Retinal pigment epithelial cell (primary cell): ENCODE data around the gene KCNIP1.

ENCODE experiments used
- DNase-seq: peaks from one replicate; pipeline ENCODE4 v3.0.0-alpha.2; 2010; ENCODE audit warnings: low read depth
- H3K4me3 ChIP-seq: 2 replicates; pipeline ENCODE4 v1.5.1; 2011; ENCODE audit warnings: mild to moderate bottlenecking, low read length, control low read depth, moderate library complexity
- TF ChIP-seq, protein P1 (sequence below): conservative IDR thresholded peaks from 2 replicates; pipeline ENCODE4 v1.5.1; 2011; ENCODE audit warnings: low read depth, low read length, control low read depth, inconsistent platforms

The KCNIP1 gene

DNA sequence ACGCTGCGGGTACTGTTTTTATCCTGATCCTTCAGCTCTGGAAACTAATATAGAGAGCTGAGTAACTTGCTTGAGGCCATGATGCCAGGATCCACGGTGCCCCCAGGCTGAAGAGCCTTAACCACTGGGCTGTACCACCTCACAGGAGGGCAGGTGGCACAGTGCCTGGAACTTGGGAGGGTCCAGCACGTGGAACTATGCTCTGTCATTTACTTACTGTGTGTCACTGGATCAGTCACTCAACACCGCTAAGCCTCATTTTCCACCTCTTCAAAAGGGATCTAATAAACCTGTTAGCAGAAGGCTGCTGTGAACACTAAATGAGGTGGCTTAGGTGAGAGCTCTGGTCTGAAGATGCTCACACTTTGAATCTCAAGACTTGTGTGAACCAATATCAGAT, 29.6 kb downstream of the KCNIP1 start:
- no peak for DNase-seq
- TF ChIP-seq, protein P1, sequence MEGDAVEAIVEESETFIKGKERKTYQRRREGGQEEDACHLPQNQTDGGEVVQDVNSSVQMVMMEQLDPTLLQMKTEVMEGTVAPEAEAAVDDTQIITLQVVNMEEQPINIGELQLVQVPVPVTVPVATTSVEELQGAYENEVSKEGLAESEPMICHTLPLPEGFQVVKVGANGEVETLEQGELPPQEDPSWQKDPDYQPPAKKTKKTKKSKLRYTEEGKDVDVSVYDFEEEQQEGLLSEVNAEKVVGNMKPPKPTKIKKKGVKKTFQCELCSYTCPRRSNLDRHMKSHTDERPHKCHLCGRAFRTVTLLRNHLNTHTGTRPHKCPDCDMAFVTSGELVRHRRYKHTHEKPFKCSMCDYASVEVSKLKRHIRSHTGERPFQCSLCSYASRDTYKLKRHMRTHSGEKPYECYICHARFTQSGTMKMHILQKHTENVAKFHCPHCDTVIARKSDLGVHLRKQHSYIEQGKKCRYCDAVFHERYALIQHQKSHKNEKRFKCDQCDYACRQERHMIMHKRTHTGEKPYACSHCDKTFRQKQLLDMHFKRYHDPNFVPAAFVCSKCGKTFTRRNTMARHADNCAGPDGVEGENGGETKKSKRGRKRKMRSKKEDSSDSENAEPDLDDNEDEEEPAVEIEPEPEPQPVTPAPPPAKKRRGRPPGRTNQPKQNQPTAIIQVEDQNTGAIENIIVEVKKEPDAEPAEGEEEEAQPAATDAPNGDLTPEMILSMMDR: no peak
- no peak overlapping the region for H3K4me3 ChIP-seq

DNA sequence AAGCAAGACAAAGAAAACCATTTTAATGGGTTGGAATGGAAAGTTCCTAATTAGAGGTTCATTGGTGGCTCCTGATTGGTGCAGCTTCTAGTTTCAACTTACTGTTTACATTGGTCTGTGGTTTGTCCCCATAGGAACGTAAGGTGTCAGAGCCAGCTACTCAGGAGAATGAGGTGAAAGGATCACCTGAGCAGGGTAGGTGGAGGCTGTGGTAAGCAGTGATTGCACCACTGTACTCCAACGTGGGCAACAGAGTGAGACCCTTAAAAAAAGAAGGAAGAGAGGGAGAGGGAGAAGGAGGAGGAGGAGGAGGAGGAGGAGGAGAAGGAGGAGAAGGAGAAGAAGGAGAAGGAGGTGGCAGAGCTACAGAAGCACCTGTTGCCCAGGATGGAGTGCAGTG, 30.4 kb downstream of the KCNIP1 start:
- H3K4me3 ChIP-seq: no peak overlapping the region
- TF ChIP-seq, protein P1: no peak
- DNase-seq: no peak

DNA sequence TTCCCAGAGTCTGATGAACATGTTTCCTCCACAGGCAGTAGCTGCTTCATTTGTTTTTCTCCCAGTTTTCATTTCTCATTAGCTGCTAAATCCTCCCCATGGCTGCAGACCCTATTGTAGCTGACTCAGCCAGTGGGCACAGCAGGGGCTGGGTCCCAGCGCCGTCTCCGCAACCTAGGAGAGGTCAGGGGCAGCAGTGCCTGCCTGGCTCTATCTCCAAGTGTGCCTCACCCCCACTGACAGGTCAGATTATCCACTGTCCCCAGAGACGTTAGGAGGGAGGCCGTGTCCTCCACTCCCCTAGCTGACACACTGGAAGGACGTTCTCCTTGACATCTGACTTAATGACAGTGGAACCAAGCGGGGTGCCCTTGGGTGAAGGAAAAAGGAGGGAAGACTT, 31.1 kb downstream of the KCNIP1 start:
- TF ChIP-seq, protein P1: no peak
- no peak overlapping the region for H3K4me3 ChIP-seq
- no peak for DNase-seq

DNA sequence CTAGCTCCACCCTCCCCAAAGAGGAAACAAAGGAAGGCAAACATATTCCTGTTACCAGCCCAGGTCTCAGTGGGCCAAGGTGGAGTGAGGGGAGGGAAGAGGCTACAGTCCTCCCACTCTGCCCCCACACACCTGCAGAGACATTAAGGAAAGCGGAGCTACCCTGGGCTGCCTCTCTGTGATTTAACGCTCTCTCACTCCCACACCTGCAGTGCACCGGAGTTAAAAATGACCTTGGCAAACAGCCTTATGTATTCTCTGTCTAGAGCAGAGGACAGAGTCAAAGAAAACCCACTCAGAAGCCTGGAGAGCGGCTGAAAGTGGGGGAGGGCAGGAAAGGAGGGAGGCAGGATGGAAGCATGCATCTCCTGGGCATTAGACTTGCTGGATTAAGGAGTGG, 32.7 kb downstream of the KCNIP1 start:
- DNase-seq: no peak
- H3K4me3 ChIP-seq: no peak overlapping the region
- TF ChIP-seq, protein P1: no peak

DNA sequence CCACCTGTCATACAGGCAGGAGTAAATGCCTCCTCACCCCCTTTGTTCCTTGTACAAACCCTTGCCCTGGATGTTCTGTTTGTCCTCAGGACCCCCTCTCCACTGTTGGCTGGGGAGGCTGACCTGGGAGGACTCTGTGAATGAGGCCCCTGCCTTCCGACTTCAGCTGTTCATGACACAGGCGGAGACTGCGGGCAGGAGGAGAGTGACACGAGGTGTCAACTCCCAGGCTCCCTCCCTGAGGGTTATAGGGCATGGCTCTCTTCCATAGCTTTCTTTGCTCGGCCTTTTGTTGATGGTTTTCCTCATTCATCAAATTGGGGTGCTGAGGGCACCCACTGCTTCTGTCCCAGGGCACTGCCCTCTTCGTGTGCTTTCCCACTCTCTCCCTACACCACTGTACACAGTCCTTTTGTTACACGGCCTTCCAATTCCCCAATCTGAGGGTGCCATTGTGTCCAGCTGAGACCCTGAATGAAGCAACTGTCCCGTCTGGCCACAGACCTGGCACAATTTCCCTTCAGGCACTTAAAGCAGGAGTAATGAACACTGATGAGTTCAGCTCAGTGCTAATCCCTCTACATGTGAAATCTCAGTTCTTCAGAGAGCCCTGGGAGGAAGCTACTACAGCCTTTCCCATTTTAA, 33.8 kb downstream of the KCNIP1 start:
- DNase-seq: no peak

DNA sequence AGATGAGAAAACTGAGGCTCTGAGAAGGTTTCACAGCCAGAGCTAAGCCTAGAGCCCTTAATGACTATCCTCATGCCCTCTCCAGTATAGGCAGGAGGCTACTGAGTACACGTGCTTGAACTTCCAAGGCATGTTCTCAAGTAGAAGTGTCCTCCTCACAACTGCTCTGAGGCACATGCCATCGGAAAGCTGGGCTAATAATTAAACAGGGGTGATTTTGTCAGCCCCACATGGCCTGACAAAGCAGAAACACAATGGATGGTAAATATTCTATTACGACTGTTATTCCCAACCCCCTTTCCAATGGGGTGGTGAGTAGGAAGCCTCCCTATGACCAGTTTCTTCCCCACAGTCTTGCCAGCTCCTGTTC, 34.3 kb downstream of the KCNIP1 start:
- TF ChIP-seq, protein P1: no peak
- no peak overlapping the region for H3K4me3 ChIP-seq
- DNase-seq: no peak

More for the DNA sequence above, 33.8 kb downstream of the KCNIP1 start:
- TF ChIP-seq, protein P1: no peak
- no peak overlapping the region for H3K4me3 ChIP-seq
